SK-N-MC (cell line): ENCODE measurements around the gene MAGI2.

Source experiments
- EZH2 ChIP-seq: fragments of 200-600 bp; sonication (generic); IDR thresholded peaks from one replicate; pipeline ENCODE4 v1.6.1; 2017; ENCODE audit warnings: antibody characterized with exemption
- FOXP2 ChIP-seq: optimal IDR thresholded peaks from 2 replicates; pipeline ENCODE3; 2011; ENCODE audit warnings: mild to moderate bottlenecking, moderate library complexity; ENCODE audit not compliant: insufficient read depth; ENCODE audit errors: extremely low read length, control extremely low read depth
- POLR2AphosphoS5 ChIP-seq: IDR thresholded peaks from 2 replicates; pipeline ENCODE4 v1.6.1; 2012; ENCODE audit warnings: mild to moderate bottlenecking, low read depth, low read length, borderline replicate concordance

- TF ChIP-seq EZH2: no peak
- TF ChIP-seq POLR2AphosphoS5: no peak
- no peak for TF ChIP-seq FOXP2
These were observed 1066.9 kb downstream of the MAGI2 start for GRCh38 chr7:78386520-78386919.
